ENCODE measurements around the gene EPHB6. TPM values are rescaled to one million over a fixed set of nuclear protein-coding genes. Genes with fewer than 3 reads are reported as not detected.

EPHB6 gene
- total RNA-seq, 1 experiment from 2014 or later: 45.9 TPM

DNA sequence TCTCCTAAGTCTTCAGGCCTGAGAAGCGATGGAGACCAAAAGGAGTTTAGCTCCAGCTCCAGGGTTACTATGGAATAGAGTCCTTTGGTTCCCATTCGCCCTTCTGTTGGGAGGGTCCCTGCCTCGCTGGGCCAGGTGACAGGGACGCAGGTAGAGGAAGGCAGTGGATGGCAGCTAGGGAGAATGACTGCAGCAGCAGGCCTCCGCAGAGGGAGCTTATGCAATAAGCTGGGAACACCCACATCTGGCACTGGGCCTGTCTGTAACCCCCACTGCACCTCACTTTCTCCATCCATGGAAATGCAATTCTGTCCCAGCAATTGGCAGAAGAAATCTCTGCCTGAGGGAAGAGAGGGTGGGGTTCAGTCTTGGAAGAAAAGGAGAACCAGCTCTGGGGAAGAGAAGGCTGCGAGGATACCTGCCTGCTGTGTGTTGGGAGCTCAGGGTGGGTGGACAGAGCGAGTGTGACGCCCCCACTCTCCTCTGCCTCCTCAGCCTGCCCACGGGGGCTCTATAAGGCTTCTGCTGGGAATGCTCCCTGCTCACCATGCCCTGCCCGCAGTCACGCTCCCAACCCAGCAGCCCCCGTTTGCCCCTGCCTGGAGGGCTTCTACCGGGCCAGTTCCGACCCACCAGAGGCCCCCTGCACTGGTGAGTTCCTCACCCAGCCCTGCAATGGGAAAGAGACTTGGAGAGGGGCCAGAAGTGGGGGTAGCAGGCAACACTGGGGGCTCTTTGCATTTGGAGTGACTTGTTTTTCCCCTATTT, 10.3 kb downstream of the EPHB6 start:
- no peak for DNase-seq (ENCODE audit: low spot score)

DNA sequence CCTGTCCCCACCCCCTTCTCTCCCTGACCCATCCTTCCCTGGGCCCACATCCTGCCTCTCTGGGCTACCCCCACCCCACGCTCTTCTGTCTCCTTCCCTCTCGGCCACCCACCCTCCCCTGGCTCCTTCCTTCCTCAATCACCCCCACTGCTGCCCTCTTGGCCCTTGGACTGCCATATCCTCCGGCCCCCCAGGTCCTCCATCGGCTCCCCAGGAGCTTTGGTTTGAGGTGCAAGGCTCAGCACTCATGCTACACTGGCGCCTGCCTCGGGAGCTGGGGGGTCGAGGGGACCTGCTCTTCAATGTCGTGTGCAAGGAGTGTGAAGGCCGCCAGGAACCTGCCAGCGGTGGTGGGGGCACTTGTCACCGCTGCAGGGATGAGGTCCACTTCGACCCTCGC, 10.9 kb downstream of the EPHB6 start:
- DNase-seq (ENCODE audit: low spot score): no peak

DNA sequence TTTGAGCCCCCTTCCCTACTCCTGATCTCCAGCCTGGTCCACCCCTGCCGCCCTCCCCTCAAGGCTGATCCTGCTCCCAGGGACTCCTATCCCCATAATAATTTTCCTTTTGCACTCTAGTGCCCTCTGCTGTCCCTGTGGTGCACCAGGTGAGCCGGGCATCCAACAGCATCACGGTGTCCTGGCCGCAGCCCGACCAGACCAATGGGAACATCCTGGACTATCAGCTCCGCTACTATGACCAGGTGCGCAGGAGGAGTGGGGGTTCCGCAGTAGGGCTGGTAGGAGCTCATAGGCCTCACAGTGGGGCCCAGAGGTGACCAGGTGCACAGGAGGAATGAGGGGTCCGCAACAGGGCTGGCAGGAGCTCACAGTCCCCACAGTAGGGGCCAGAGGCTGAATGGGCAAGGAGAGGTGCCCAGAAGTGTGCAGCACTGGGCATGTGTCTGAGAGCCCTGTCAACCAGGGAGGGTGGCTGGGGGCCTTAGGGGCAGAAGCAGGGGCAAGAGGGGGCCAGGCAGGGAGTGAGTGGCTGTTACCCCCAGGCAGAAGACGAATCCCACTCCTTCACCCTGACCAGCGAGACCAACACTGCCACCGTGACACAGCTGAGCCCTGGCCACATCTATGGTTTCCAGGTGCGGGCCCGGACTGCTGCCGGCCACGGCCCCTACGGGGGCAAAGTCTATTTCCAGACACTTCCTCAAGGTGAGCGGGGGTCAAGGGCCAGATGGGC, 11.7 kb downstream of the EPHB6 start:
- peak; percentile 84 for DNase-seq (ENCODE audit: low spot score)

DNA sequence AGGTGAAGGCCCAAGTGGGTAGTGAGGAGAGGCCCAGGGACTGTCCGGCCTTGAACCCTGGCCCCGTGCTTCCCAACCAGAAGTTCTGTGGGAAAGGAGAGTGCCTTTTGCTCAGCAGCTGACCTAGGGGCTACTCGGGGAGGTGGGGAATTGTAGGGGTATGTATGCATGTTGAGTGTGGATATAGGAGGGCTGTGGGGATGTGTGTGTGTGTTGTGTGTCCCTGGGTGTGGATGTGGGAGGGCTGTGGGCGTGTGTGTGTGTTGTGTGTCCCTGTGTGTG, 12.2 kb downstream of the EPHB6 start:
- no peak for DNase-seq (ENCODE audit: low spot score)

DNA sequence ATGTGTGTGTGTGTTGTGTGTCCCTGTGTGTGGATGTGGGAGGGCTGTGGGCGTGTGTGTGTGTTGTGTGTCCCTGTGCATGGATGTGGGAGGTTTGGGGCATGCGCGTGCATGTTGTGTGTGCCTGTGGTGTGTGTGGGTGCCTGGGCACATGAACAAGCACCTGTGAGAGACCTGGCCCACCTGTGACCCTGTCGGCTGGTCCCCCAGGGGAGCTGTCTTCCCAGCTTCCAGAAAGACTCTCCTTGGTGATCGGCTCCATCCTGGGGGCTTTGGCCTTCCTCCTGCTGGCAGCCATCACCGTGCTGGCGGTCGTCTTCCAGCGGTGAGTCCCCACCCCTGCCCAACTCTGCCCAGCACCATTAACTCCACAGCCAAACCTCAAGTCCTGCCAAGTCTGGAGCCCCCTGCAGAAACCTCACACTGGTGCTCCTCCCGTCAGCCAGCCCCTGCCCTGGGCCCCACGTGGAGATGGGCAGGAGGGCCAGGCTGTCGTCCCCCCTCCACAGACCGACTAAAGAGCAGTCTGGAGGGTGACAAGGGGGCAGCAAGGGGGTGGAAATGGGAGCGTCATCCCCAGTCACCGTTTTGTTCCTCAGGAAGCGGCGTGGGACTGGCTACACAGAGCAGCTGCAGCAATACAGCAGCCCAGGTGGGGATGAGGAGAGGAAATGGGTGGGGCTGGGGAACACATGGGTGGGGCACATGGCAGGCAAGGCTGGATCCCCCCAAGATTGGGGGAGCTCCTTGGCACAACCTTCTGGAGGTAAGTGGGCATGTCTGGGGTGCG, 12.7 kb downstream of the EPHB6 start:
- no peak for DNase-seq (ENCODE audit: low spot score)

DNA sequence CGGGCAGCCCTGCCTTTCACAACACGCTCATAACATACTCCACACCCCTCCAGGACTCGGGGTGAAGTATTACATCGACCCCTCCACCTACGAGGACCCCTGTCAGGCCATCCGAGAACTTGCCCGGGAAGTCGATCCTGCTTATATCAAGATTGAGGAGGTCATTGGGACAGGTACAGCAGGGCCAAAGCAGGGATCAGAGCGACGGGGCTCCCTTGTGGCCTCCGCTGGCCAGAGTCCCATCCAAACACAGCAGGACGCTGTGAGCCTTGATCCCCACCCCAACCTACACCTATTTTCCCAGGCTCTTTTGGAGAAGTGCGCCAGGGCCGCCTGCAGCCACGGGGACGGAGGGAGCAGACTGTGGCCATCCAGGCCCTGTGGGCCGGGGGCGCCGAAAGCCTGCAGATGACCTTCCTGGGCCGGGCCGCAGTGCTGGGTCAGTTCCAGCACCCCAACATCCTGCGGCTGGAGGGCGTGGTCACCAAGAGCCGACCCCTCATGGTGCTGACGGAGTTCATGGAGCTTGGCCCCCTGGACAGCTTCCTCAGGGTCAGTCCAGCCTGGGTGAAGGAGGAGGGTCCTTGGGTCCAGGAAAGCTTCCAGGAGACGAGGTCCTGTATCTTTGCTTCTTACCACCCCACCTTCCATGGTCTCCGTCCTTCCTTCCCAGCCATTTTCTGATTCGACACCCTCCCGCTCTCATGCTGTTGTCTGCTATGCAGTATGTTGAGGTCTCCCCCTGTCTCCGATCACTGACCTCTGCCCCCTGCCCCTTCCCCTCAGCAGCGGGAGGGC, 13.5 kb downstream of the EPHB6 start:
- DNase-seq (ENCODE audit: low spot score): no peak

DNA sequence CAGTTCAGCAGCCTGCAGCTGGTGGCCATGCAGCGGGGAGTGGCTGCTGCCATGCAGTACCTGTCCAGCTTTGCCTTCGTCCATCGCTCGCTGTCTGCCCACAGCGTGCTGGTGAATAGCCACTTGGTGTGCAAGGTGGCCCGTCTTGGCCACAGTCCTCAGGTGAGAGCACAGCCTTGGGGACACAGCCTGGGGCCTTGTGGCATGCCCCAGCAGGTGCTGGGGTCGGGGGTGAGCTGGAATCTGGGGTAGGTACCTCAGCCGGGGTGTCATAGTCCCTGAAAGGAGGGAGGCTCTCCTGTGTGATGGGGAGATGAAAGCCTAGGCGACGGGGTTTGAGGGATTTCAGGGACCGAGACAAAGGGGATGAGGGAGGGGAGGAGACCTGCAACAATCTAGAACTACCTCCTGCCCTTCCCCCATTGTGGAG, 14.1 kb downstream of the EPHB6 start:
- no peak for DNase-seq (ENCODE audit: low spot score)

DNA sequence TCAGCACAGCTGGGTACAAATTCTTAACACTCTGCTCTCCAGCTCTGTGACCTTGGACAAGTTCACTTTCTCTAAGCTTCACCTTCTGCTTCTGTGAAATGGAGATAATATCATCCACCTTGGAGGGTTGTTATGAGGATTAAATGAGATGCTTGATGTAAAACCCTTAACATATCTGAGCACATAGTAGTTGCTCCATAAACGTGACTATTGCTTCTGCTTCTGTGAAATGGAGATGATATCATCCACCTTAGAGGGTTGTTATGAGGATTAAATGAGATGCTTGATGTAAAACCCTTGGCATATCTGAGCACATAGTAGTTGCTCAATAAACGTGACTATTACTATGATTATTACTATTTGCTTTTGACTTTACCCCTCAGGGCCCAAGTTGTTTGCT, 14.6 kb downstream of the EPHB6 start:
- no peak for DNase-seq (ENCODE audit: low spot score)

DNA sequence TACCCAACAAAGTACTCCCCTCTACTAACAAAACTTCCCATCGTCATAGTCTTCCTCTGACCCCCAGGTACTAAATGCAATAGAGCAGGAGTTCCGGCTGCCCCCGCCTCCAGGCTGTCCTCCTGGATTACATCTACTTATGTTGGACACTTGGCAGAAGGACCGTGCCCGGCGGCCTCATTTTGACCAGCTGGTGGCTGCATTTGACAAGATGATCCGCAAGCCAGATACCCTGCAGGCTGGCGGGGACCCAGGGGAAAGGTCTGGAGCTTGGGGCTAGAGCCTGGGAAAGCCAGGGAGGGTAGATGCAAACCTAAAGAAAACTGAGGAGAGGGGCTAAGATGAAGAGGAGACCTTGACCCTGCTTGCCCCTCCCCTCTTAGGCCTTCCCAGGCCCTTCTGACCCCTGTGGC, 15.3 kb downstream of the EPHB6 start:
- no peak for DNase-seq (ENCODE audit: low spot score)

DNA sequence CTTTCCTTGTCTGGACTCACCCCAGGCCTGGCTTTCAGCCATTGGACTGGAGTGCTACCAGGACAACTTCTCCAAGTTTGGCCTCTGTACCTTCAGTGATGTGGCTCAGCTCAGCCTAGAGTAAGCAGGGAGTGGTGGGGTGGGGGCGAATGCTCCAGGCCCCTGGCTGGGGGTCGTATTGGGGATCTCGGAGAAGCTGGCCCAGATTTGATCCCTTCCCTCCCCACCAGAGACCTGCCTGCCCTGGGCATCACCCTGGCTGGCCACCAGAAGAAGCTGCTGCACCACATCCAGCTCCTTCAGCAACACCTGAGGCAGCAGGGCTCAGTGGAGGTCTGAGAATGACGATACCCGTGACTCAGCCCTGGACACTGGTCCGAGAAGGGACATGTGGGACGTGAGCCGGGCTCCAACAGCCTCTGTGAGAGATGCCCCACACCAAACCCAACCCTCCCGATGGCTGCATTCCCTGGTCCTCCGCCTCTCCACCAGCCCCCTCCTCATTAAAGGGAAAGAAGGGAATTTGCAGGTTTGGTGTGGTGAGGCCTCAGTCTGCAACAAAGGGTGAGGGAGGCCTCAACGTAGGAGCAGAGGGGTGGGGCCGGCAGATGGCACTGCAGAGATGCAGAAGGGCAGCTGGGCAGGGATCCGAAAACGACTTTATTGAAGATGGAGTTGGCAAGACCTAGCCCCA, 15.8 kb downstream of the EPHB6 start:
- no peak for DNase-seq (ENCODE audit: low spot score)

DNA sequence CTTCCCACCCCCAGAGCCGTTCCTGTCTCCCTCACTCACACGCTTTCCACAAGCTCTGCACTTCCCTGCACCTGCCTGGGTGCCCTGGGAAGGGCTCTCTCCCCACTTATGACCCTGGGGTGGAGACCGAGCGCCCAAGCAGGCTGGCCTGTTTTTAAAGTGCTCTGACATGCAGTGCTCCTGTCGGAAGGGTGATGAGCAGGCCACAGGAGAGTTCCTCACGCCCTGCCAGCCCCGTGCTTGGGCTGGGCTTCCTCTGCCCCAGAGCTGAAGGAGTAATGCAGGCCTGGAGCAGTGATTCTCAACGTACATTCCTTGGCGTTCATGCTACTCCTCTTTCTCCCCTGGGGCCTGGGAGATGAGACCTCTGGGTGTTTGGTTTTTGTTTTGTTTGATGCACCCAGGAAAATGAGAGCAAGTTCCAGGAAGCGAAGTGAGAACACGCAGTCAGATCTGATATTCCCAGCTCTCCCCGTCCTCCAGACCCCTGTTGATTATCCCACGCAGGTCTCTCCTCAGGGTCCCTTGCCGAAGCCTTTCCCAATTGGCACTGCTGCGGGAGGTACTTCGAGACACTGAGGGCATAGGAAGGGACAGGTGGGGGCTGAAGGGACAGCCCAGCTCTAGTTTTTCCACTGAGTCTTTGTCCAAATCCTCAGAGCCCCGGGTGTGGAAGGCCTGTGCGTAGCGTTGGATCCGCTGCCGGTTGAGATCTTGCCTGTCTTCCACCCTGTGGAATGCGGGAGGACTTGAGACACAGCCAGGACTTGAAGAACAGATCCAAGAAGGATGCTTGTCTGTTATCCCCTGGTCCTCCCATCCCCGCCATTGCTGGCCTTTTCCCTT, 16.6 kb downstream of the EPHB6 start:
- DNase-seq (ENCODE audit: low spot score): no peak

DNA sequence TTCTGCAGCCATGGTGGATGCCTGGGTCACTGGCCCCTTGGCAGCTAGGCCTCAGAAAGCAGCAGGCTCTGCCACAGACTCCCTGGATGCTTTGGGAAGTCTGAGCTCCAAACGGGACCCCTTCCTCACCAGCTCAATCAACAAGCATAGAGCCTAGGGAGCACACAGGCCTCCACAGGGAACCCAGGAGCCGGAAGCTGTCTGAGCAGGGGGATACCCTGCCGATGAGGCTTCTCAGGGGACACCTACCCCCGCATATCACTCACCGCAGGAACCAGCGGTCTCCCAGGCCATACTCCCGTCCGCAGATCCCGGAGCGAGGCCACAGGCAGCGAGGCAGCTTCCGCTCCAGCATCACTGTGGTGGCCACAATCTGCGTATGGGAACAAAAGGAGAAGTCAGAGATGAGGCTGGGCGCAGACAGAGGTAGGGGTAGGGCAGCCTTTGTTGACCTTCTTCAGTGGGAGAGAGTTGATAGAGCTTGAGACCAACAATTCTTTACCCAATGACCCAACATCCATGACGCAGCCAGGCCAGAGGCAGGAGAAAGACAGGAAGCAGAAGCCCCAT, 17.3 kb downstream of the EPHB6 start:
- no peak for DNase-seq (ENCODE audit: low spot score)

DNA sequence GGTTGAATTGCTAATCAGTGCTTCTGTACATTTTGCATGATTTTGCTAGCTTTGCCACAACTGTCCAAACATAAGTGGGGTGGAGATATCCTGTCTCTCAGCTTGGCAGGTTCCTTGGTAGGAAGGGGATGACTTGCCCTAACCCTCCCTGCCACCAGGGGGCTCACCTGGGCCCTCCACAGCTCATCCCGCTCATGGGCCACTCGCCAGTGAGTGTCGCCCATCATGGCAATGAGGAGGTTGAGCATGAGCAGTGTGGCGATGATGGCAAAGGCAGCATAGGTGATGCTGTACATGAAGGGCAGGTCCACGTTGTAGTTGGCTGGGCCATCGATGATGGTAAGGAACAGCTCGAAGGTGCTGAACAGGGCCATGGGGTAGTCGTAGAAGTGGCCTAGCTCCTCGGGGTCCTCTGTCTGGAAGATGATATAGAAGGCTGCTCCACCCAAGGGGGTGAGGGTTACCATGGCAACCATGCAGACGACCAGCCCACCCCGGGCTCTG, 18.5 kb downstream of the EPHB6 start:
- peak; percentile 77 for DNase-seq (ENCODE audit: low spot score)

DNA sequence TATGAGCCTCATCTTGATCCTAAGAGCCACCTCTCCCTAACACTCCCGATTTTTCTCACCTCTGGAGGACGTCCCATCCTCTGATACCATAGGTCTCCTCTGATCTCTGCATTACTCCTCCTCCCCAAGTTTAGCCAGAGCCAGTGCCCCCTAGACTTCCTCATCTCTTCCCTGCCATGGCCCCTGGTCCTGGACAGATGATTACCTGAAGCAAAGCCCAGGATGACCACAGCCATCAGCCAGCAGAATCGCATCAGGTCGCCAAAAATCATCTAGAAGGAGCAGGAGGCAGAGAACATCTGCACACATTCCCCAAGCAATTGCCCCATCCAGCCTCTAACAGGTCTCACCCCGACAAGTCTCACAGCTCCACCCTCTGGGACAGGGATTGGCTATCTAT, 19.0 kb downstream of the EPHB6 start:
- DNase-seq (ENCODE audit: low spot score): no peak

DNA sequence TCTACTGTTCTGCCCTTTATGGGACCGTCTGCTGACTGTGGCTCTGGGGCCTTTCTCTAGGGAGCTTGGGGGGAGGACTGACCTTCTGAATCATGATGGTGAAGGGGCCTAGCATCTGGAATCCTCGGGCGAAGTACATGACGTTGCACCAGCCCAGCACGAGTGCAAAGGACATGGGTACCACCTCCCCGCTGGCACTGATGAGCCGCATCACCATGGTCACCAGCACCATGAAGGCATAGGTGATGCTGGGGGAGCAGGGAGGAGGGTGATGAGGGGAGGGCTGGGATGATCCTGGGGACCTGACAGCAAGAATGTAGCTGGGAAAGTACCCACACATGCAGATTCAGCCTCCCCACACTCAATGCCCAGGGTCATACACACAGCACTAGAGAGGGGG, 19.5 kb downstream of the EPHB6 start:
- DNase-seq (ENCODE audit: low spot score): no peak

DNA sequence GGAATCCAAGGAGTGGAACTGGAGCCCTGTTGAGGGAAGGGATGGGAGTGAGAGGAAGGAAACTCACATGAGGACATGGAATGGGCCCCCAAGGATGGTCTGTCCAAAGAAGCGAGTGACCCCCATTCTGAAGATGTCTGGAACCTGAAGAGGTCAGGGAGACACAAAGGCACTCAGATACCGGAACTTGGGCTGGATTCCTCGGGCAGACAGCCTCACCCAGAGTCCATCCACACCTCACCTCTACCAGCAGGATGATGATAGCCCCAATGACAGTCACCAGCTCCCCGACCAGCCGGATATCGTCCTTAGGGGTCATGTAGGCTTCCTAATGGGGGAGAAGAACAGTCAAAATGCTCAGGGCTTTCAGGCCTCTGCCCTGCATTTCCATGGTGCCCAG, 20.0 kb downstream of the EPHB6 start:
- no peak for DNase-seq (ENCODE audit: low spot score)

DNA sequence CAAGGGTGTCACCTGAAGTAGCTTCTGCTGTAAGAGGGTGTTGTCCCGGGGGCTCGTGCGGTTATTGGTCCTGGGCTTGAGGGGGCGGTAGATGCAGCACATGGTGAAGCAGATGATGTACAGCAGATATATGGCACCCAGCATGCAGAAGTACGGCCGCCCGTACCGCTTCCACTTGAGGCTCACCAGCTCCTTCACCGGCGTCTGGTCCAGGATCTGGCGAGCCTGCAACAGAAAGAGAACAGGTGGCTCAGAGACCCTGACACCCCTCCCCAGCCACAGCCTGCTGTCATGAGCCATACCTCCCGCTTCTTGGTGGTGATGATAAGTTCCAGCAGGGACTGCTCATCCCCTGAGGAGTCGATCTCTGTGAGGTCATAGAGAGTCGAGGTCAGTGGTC, 20.6 kb downstream of the EPHB6 start:
- DNase-seq (ENCODE audit: low spot score): no peak

DNA sequence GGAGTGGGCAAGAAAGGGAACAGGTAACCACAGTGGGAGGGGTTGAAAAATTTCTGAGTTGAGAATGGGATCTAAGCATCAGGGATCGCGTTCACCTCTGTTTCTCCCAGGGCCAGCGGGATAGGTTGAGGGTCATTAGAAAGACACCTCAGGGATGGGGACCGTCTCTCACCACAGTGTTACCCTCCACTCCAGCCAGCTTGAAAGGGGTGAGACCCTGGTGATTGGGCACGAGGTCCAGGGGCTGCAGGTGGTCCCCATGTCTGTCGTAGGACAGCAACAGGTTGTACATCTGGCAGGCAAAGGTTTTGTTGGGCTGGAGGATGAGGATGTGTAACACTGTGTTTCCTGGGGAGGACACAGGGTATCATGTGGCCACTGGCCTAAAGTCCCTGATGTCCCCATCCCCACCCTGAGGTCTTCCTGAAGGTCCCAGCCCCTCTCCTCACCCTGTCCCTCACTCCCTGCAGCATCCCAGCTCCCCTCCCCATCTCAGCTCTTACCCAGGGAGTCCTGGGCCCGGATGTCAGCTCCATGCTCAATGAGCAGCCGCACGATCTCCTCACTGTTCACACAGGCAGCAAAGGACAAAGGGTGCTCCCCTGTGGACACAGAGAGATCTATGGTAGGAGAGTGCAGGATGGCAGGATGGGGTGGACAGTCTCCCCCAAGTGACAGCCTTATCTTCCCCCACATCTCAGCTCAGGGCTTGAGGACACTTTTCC, 21.5 kb downstream of the EPHB6 start:
- no peak for DNase-seq (ENCODE audit: low spot score)
